Measurements from ENCODE around the gene PPP1R10.
A peak's percentile ranks its signal among the peaks of the same experiment; 100 is the strongest.

PPP1R10 gene

DNA sequence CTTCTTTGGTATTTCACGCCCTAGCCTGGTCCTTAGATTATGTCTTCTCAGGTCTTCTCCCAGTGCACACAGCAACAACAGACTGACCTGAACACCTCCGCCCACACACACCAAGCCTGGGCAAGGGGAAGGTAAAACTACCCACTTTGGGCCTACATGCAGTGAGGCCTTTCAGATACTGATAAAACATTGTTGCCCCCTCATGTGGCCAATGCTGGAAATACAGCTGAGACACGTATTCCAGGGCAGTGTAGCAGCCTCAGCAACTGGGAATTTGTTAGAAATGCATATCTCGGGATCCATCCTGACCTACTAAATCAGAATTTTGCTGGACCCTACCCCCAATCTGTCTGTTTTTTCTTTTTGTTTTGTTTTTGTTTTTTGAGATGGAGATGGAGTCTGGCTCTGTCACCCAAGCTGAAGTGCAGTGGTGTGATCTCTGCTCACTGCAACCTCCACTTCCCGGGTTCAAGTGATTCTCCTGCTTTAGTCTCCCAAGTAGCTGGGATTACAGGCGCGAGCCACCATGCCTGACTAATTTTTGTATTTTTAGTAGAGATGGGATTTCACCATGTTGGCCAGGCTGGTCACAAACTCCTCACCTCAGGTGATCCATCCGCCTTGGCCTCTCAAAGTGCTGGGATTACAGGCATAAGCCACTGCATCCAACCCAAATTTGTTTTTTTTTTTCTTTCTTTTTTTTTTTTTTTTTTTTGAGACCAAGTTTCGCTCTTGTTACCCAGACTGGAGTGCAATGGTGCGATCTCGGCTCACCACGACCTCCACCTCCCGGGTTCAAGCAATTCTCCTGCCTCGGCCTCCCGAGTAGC lies 19.5 kb downstream of the PPP1R10 start:
- peak; percentile 61 for DNase-seq

GRCh38 chr6:30592287-30592686 lies 24.8 kb downstream of the PPP1R10 start:
- no peak for DNase-seq

DNA sequence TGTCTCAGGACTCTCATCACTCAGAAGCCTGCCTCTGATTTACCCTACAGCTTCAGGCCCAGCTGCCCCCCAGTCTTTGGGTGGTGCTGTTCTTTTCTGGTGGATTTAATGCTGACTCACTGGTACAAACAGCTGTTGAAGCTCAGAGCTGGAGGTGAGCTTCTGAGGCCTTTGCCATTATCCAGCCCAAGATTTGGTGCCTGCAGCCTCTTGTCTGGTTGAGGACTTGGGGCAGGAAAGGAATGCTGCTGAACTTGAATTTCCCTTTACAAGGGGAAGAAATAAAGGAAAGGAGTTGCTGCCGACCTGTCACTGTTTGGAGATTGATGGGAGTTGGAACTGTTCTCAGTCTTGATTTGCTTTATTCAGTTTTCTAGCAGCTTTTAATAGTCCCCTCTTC lies 26.0 kb downstream of the PPP1R10 start:
- DNase-seq: peak; percentile 57

GRCh38 chr6:30590509-30590908 lies 26.5 kb downstream of the PPP1R10 start:
- DNase-seq: no peak

DNA sequence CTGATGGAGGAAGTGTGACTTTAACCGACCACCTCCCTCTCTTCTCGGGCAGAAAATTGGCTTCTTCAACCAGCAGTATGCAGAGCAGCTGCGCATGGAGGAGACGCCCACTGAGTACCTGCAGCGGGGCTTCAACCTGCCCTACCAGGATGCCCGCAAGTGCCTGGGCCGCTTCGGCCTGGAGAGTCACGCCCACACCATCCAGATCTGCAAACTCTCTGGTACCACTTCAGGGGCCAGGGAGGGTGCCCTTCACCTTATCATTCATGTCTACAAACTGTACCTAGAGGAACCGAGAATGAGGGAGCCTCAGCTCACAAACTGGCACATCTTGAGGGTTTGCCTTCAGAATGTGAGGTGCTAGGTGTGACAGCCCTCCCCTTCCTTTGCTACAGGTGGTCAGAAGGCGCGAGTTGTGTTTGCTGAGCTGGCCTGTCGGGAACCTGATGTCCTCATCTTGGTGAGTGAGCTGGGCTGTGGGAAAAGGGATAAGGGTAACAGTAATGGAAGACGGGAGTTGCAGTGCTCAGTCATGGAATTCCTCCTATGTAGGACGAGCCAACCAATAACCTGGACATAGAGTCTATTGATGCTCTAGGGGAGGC lies 27.2 kb downstream of the PPP1R10 start:
- no peak for DNase-seq

- DNase-seq: no peak
Measured at GRCh38 chr6:30583921-30584320, 33.1 kb downstream of the PPP1R10 start.

DNA sequence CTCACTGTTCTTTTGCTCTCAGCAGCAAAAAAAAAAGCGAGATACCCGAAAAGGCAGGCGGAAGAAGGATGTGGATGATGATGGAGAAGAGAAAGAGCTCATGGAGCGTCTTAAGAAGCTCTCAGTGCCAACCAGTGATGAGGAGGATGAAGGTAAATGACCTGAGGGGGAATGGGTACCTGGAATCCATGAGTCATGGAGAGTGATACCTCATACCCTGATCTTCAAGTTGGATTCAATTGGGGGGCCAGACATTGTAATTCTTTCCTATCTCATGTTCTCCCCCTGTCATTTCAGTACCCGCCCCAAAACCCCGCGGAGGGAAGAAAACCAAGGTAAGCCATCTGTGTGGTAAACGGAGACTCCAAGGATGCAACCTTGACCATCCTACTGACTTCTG lies 39.0 kb downstream of the PPP1R10 start:
- DNase-seq: no peak

GRCh38 chr6:30573113-30573512 lies 43.9 kb downstream of the PPP1R10 start:
- no peak for DNase-seq

DNA sequence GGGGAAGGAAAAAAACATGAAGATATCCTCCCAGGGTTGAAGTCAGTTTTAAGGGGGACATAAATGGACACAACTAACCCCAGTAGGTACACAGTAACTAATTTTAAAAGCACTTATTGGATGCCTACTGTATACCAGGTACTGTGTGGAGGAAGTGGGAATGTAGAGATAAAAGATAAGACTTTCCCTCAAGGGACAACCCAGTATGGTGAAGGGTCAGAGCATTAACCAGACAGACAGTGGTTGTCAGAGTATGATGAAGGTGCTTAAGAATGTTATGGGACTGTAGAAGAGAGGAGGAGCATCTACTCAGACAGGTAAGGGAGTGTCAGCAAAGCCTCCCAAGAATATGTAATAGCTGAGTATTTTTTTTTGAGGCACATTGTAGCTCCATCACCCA lies 44.9 kb downstream of the PPP1R10 start:
- DNase-seq: no peak

GRCh38 chr6:30571762-30572082 lies 45.3 kb downstream of the PPP1R10 start:
- no peak for DNase-seq

DNA sequence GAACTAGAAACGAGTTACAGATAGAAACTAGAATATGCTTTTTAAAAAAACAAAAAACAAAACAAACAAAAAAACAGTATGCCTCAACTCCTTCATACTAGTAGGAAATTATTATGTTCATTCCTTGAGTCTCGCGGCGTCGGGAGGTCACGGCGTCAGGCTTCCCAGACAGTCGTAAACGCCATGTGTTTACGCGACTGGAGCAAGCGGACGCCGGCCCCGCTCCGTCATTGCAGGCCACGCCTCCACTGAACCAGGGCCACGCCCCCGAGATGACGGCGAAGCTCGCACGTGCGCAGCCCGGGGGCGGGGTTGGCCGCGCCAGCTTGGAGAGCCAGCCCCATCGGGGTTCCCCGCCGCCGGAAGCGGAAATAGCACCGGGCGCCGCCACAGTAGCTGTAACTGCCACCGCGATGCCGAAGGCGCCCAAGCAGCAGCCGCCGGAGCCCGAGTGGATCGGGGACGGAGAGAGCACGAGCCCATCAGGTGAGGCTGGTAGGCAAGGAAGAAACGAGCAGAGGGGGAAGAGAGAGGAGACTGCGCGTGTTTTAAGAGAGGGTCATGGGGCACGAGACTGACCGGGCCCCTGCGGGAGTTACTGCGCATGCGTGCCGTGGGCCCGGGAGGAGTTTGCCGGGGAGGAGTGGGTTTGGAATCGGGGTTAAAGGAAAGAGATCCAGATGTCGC lies 45.8 kb downstream of the PPP1R10 start, which contains the start of gene ABCF1:
ABCF1 (plus strand) TSS at position 368 of the 687 bp plus-strand sequence; CDS start at position 414, 46 bp downstream.
- peak; percentile 96 for DNase-seq

GRCh38 chr6:30570740-30571074 lies 46.3 kb downstream of the PPP1R10 start:
- peak; percentile 3 for DNase-seq

DNA sequence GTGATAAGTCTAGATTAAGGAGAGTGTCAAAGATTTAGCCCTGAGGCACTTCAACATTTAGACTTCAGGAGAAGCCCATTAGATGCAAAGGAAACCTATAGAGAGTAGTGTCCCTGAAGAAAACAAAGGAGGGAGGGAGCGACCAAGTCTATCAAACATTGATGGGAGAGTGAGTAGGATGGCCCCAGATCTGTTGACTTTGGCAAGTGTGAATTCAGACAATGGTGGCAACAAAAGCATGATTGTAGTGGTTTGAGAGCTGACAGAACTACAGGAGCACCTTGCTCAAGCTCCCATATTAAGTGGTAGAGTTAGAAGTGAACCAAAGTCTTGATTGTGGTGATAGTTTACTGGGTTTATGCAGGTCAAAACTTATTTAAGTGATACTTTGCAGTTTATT lies 46.8 kb downstream of the PPP1R10 start:
- no peak for DNase-seq

DNA sequence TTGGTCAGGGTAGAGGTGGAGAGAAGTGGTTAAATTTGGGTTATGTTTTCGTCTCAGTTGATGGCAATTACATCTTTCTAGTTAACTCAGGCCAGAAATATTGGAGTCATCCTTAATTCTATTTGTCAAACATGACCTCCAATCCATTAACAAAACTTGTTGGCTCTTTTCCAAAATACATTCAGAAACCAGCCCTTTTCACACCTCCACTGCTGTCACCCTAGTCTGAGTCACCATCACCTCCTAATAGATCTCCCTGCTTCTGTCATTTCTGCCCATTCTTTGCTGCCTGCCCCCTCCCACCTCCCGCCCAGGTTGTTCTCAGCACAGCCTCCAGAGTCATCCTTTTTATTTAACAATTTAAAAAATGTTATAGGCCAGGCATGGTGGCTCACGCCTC lies 48.8 kb downstream of the PPP1R10 start:
- DNase-seq: no peak

- no peak for DNase-seq
Measured at GRCh38 chr6:30565772-30566171, 51.3 kb downstream of the PPP1R10 start.

GRCh38 chr6:30564114-30564513 lies 52.9 kb downstream of the PPP1R10 start:
- no peak for DNase-seq

- DNase-seq: no peak
Measured at GRCh38 chr6:30562470-30563425, 54.3 kb downstream of the PPP1R10 start.

DNA sequence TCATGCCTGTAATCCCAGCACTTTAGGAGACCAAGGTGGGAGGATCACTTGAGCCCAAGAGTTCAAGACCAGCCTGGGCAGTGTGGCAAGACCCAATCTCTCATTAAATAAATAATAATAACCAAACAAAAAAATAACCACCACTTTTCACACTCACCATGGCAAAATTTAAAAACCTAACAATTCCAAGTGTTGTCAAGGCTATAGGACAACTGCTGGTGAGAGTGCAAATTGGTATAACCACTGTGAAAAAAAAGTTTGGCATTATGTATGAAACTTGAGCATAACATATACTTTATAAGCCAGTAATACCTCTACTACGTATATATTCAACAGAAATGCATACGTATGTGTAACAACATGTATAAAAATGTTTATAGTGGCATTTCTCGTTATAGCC lies 56.1 kb downstream of the PPP1R10 start:
- DNase-seq: no peak

- DNase-seq: no peak
Measured at GRCh38 chr6:30557683-30557981, 59.4 kb downstream of the PPP1R10 start.

DNA sequence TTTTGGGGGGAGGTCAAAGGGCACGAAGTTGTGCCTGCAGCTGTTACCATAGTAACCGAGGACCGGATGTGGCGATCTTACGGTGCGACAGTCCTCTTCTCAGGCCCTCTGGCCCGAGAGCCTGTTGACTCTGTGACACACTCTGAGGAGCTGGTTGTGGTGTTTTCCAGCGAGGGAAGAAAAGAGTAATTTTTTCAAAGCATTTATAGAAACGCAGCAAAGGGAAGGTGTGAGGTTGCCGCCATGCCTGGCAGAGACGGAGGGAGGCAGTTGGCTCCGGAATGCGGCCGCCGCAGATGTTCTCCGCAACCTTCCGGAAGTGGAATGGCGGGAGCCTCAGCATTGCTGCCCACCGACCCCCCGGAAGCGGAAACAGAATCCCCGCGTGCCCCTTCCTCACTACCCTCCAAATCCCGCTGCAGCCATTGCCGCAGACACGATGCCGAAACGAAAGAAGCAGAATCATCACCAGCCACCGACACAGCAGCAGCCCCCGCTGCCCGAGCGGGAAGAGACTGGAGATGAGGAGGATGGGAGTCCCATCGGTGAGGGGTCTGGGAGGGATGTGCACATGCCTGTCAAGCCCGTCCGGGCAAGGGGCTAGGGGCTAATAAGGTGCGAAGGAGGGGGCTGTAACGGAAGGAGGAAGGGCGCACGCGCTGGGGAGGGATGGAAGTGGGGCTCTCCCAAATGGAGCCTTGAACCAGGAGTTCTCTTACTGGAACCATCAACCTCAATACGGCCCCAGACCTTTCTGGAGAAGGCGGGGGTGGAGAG lies 59.9 kb downstream of the PPP1R10 start, which contains the start of gene PRR3:
PRR3 (plus strand) TSS at position 390 of the 777 bp plus-strand sequence; CDS start at position 440, 50 bp downstream.
- DNase-seq: peak; percentile 91

- DNase-seq: peak; percentile 74
Measured at GRCh38 chr6:30556066-30556905, 60.8 kb downstream of the PPP1R10 start, which contains the start of gene GNL1. Gene GNL1, minus strand, starts transcription at chr6:30556489. Its CDS starts 286 bp downstream, at chr6:30556203.
